ENCODE data around the gene USP40.

- TF ChIP-seq CTCF (IDR thresholded peaks at IDR 0.05) (no peak), EZH2 (IDR thresholded peaks at IDR 0.05; ENCODE audit: borderline replicate concordance, insufficient read depth, low read depth, low read length, poor library complexity, severe bottlenecking) (no peak)
These were observed 122.1 kb downstream of the USP40 start for GRCh38 chr2:233444501-233444900.

All from B cell (primary cell).